Stimulated activated CD8-positive, alpha-beta memory T cell treated with anti-CD3 and anti-CD28 coated beads, Interleukin-15, amount 100 ng/mL, for 48 hours (primary cell): ENCODE results near the gene ABCG5.

Experiments
- DNase-seq, 2 donors: peaks; one replicate each; pipeline ENCODE4 v3.0.0-alpha.2; 2020; ENCODE audit warnings: low read depth in 2 of 2

ABCG5 gene

DNA sequence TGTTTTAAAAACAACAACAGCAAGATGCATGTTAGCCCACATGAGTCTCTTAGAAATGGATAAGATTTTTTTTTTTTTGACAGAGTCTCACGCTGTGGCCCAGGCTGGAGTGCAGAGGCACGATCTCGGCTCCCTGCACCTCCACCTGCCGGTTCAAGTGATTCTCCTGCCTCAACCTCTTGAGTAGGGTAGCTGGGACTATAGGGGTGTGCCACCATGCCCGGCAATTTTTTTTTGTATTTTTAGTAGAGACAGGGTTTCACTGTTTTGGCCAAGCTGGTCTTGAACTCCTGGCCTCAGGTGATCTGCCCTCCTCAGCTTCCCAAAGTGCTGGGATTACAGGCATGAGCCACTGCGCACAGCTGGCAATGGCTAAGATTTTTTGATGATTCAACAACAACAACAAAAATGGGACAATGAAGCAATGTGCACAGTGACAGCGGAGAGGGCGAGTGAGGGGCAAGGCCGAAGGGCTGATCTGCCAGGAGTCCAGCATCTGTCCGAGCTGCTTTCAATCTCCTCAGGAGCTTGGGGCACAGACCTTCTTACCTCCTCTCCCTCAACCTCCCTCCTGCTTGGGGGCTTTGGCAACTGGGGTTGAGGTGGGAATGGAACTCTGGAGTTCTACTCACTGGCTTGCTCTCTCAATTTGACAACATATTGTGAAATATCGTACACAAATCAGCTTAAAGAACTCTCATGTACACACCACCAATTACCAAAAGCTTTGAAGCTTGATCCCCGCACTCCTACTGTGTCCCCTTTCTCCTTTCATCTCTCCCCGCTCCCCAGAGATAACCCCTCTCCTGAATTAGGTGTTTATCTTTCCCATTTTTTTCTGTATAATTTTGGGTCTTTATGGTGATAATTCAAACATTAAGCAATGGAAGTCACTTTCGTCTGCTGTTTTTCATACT is 3.6 kb upstream of the ABCG5 start:
- DNase-seq = no peak

DNA sequence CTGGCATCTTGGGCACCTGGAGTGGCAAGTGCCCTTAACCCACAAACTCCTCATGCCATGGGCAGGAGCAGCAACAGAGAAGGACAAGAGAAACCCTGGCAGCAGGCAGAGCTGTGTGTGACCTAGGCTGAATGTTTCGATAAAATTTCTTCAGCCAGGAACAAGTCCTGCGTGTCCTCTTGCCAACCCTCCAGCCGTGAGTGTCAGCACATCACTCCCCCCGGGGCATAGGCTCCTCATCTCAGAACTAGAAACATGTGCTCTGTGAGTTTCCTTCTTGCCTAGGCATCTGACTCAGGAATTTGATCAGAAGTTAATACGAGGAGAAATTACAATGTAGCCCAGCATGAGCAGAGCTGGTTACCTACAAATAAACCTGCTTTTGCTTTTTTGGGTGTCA is 2.3 kb upstream of the ABCG5 start:
- DNase-seq = no peak

DNA sequence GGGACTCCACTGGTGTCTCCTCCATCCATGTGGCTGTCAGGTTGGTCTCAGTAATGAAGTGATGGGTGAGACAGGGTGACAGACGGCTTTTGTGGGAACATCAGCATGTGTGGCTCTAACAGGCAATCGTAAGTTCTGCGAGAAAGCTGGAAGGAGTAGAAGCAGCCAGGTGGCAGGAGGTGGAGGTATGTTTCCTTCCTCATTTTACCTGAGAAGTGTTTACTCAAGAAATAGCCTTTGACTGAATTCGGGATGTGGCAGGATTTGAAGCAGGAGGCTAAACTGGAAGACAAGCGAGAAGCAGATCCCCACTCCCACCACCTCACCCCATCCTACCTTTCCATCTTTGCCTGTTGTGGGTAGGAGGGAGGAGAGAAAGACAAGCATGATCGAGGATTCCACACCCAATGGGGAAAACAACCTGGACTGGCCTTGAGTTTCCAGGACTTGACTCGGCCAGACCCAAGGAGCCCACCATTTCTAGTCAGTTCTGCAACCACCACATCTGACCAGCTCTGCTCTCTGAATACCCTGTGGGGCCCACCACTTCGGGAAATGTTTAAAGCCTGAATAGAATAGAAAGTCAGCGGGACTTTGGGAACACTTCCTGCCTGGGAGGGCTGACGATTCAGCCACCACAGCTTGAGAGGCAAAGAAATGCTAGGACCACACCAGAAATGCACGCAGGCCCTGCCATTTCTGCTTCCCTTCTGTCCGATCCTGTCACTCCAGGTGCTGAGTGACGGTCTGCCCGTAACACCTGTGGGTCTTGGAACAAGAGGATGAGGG is 1.3 kb upstream of the ABCG5 start:
- no peak for DNase-seq

DNA sequence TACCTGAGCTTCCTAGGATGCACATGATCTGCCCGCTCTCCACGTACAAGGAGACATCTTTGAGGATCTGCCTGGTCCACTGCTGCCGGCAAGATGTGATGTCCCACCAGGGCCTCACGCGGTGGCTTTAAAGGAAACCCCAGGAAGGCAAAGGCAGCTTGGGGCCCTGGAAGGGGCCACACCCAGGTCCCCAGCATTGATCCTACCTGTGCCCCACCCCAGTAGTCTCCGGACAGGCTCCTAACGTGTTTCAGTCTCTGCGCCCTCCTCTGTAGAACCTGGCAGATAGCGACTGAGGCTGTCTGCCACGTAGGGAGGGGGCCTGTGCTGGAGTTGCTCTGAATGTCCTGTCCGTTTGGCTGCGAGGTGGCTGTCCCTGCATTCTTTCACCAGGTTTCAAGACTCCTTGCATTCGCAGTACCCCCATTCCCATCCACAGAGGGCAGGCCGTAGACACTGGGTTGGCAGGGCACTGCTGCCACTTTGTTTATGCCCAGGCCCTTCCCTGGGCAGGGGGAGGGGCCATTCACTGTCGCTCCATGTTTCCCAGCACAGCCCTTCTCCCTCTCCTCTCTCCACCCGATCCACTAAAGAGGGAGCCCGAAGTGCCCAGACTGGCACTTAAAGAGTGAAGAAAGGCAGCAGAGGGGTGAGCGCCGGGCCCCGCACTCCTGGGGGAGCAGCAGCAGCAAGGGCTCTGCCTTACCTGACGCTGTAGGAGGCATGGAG is 644 bp downstream of the ABCG5 start:
- no peak for DNase-seq

GRCh38 chr2:43837033-43837432 is 1.6 kb downstream of the ABCG5 start:
- no peak for DNase-seq

- DNase-seq = no peak
Observed at GRCh38 chr2:43832457-43832856, 6.2 kb downstream of the ABCG5 start.

DNA sequence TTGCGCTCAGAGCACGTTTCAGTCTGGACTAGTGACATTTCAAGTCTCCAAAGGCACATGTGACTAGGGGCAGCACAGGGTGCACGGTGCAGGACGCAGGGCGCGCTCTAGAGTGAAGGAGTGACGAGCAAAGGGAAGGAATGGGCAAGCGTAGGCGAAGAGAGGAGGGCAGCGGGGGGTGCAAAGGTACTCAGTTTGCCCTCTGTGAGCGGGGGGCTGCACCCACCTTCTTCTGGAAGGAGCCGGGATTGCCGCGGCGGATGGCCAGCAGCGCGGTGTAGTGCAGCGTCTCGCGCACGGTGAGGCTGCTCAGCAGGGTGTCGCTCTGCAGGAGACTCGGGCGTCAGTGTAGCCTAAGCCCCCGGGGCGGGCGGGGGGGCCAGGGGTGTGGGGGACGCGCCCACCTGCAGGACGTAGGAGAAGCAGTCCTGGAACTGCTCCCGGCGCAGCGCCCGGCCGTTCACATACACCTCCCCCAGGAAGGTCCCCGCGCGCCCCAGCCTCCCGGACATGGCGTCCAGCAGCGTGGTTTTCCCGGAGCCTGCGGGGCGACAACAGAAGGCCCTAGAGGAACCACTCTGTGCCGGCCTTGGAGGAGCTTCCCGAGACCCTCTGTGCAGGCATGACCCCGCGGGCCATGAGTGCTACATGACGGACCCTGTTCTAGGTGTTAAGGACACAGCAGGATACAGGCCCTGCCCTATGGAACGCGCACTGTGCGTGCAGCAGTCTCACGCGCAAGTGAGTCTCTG is 6.9 kb downstream of the ABCG5 start:
- no peak for DNase-seq

DNA sequence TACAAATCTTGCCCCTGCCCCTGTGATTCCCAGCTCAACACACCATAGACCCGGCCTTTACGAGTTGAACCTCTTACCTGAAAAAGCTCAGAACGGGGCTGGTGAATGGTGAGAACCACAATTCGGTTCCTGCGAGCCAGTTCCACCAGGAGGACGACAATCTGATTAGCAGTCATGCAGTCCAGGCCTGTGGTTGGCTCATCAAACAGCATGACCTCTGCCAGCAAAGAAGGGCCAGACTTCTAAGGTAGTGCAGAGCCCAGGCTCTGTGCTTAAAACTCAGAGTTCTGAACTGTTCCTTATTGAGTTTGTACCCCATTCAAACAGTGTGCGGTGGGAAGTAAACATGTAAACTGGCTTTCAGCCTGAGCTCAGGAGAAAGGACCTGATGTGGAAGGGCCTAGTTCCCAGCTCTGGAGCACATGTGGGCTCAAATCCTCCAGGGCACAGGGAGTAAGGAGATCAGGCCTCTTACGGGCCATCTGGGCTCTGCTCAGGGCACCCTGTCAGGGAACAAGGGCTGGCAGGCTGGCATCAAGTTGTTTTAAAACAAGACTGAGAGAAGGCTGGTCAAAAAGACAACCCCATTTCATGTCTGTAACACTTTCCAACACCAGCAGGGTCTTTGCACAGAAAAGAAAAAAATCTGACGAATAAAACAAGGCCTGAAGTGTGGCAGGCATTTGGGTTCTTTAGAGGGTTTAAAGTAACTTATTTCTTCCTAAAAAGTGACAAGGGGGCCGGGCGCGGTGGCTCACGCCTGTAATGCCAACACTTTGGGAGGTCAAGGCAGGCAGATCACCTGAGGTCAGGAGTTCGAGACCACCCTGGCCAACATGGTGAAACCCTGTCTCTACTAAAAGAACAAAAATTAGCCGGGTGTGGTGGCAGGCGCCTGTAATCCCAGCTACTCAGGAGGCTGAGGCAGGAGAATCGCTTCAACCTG is 12.1 kb downstream of the ABCG5 start:
- DNase-seq = no peak

DNA sequence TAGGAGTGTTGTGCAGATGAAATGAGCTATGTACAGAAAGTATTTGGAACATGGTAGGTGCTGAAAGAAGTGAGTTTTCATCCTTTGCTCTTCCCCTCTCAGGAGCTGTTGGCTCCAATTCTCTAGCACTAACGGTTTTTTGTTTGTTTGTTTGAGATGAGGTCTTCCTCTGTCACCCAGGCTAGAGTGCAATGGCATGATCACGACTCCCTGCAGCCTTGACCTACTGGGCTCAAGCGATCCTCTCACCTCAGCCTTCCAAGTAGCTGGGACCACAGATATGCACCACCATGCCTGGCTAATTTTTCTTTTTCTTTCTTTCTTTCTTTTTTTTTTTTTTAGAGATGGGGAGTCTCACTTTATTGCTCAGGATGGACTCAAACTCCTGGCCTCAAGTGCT is 12.8 kb downstream of the ABCG5 start:
- DNase-seq = no peak

DNA sequence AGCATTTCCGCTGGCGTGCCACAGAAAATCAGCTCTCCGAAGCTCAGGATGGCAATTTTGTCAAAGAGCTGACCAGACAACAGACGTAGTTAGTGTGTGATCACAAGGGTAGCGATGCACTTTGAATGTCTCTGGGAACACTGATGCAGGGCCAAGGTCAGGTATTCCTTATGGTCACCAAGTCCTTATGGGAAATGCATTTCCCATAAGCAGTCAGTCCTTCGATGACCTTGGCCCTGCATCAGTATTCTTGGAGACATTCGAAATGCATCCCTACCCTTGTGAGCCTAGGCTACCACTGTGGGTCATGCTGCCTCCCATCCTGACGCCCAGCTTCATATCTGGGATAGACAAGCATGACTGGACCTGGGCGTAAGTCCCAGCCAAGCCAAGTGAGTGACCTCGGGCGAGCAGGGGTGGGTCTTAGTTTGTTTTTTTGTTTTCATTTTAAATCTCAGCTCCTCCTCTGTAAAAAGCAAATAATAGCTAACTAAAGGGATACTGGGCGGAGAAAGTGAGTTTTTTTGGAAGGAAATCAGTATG is 13.6 kb downstream of the ABCG5 start:
- no peak for DNase-seq

- DNase-seq = no peak
Observed at GRCh38 chr2:43824512-43824911, 14.1 kb downstream of the ABCG5 start.

DNA sequence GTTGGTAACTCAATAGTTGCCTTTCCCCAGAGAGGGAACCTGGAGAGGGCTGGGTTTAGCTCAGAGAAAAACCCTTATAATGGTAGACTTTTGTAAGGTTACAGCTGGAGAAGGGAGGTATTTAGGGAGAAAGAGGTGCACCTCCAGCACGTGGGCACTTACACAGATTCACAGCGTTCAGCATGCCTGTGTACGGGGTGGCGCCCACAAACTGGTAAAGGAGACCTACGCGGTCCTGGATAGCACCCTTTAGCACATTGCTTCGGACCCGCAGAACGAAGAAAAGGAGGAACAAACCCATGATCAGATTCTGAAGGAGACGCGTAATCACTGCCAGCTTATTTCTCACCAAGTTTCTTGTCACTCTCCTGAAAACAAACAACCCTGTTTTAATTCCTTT is 14.9 kb downstream of the ABCG5 start:
- no peak for DNase-seq

DNA sequence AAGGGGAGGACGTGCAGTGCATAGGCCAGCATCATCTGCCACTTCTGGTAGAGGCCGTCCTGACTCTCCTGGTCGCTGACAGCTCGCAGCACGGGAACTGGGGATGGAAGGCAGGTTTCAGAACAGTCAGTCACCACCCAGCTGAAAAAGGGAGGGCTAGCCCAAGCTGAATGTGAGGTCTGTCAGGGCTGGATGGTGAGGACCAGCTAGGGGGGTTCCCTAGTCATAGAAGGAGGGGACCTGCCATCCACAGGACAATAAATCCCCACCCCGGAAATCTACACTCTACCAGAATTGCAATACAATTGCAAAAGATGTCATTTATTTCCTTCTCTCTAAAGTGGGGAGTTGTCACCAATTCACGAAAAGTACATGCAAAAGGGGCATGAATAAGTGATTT is 15.8 kb downstream of the ABCG5 start:
- no peak for DNase-seq

GRCh38 chr2:43819491-43820163 is 19.0 kb downstream of the ABCG5 start:
- no peak for DNase-seq

DNA sequence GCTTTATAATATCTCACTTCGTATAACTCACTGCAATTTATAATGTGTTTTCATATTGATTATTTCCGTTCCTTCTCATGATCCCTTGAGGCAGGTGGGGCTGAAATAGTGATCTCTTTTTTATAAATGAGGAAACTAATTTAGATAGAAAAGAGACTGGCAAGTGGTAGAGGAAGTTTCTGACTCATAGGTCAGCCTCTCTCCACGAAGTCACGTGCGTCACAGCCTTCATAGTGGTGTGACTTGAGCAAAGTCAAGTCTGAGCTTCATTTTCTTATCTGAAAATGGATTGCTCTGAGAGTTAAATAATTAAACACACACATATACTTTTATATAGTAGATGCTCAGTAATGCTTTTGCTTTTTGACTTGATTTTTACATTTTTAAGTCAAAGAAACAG is 19.9 kb downstream of the ABCG5 start:
- peak in 1 of 2 donors; percentile 25 for DNase-seq

- DNase-seq = no peak
Observed at GRCh38 chr2:43814711-43815110, 23.9 kb downstream of the ABCG5 start.

GRCh38 chr2:43812947-43813346 is 25.7 kb downstream of the ABCG5 start:
- no peak for DNase-seq

DNA sequence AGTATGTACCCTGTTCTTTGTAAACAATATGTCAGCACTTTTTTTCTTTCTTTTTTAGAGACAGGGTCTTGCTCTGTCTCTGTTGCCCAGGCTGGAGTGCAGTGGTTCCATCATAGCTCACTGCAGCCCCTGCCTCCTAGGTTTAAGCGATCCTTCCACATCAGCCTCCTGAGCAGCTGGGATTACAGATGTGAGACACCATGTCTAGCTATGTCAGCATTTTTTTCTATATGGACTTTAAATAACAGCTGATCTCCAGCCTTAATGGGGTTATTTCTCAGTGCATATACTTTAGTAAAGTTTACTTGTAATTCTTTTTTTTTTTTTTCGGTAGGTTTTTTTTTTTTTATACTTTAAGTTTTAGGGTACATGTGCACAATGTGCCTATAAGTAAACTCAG is 26.6 kb downstream of the ABCG5 start:
- no peak for DNase-seq

DNA sequence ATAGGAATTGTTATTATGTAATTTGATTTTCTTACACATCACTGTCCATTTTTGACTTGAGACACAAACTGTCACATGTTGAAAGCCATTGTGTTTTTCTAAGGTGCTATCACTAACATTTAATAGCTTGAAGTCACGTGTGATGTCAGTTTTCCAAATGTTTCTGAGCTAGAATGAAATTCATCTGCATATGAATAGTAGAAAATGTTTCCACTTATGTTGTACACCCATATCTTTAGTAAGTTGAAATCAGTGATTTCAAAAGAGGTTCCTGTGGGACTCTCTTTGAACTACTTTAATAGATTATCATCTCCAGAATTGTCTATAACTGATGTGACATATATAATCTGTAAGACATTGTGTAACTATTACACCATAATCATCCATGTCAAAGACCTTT is 27.8 kb downstream of the ABCG5 start:
- DNase-seq = no peak

- no peak for DNase-seq
Observed at GRCh38 chr2:43810452-43810851, 28.2 kb downstream of the ABCG5 start.
